ENCODE data around the gene EDC4.

The EDC4 gene

GRCh38 chr16:67872631-67873434 is at the start of gene EDC4:
TSS of gene EDC4 (plus strand) at chr16:67873052. CDS start at chr16:67873262, 210 bp downstream.
- TF ChIP-seq, protein P1, sequence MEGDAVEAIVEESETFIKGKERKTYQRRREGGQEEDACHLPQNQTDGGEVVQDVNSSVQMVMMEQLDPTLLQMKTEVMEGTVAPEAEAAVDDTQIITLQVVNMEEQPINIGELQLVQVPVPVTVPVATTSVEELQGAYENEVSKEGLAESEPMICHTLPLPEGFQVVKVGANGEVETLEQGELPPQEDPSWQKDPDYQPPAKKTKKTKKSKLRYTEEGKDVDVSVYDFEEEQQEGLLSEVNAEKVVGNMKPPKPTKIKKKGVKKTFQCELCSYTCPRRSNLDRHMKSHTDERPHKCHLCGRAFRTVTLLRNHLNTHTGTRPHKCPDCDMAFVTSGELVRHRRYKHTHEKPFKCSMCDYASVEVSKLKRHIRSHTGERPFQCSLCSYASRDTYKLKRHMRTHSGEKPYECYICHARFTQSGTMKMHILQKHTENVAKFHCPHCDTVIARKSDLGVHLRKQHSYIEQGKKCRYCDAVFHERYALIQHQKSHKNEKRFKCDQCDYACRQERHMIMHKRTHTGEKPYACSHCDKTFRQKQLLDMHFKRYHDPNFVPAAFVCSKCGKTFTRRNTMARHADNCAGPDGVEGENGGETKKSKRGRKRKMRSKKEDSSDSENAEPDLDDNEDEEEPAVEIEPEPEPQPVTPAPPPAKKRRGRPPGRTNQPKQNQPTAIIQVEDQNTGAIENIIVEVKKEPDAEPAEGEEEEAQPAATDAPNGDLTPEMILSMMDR (conservative IDR thresholded peaks at IDR 0.05; ENCODE audit: low read depth, low read length): no peak

GRCh38 chr16:67825119-67825518 is 47.7 kb upstream of the EDC4 start:
- TF ChIP-seq, protein P1 (conservative IDR thresholded peaks at IDR 0.05; ENCODE audit: low read depth, low read length): no peak
- H3K4me3 ChIP-seq (ENCODE audit: low read length): no peak overlapping the region
- DNase-seq (ENCODE audit: low read depth): no peak

More at GRCh38 chr16:67872631-67873434, at the start of gene EDC4:
- no peak for DNase-seq (ENCODE audit: low read depth)
- peak within 1 kb of the TSS; percentile 92 for H3K4me3 ChIP-seq (ENCODE audit: low read length)

GRCh38 chr16:67825906-67826305 is 46.9 kb upstream of the EDC4 start:
- DNase-seq (ENCODE audit: low read depth): no peak
- TF ChIP-seq, protein P1 (conservative IDR thresholded peaks at IDR 0.05; ENCODE audit: low read depth, low read length): no peak
- no peak overlapping the region for H3K4me3 ChIP-seq (ENCODE audit: low read length)

- DNase-seq (ENCODE audit: low read depth): no peak
- TF ChIP-seq, protein P1 (conservative IDR thresholded peaks at IDR 0.05; ENCODE audit: low read depth, low read length): no peak
- no peak overlapping the region for H3K4me3 ChIP-seq (ENCODE audit: low read length)
These were observed 44.2 kb upstream of the EDC4 start for GRCh38 chr16:67828651-67829050.

DNA sequence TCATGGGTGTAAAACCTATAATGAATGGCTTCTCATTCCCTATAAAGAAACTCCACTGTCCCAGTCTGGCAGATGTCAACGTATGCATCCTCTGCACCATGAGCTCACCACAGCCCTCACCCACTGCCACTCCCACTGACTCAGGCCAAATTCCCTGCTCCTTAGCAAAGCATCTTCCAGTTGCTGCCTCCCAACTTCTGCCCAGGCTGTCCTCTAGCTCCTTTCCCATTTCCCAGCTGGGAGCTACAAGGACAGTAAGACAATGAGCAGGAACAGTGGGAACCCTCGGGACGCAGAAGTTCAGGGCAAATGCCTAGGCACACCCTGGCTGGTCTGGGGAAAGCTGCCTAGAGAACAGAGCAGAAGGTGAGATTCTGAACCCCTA is 39.8 kb upstream of the EDC4 start:
- DNase-seq (ENCODE audit: low read depth): no peak
- H3K4me3 ChIP-seq (ENCODE audit: low read length): peak overlapping the region; percentile 75
- TF ChIP-seq, protein P1 (conservative IDR thresholded peaks at IDR 0.05; ENCODE audit: low read depth, low read length): no peak

DNA sequence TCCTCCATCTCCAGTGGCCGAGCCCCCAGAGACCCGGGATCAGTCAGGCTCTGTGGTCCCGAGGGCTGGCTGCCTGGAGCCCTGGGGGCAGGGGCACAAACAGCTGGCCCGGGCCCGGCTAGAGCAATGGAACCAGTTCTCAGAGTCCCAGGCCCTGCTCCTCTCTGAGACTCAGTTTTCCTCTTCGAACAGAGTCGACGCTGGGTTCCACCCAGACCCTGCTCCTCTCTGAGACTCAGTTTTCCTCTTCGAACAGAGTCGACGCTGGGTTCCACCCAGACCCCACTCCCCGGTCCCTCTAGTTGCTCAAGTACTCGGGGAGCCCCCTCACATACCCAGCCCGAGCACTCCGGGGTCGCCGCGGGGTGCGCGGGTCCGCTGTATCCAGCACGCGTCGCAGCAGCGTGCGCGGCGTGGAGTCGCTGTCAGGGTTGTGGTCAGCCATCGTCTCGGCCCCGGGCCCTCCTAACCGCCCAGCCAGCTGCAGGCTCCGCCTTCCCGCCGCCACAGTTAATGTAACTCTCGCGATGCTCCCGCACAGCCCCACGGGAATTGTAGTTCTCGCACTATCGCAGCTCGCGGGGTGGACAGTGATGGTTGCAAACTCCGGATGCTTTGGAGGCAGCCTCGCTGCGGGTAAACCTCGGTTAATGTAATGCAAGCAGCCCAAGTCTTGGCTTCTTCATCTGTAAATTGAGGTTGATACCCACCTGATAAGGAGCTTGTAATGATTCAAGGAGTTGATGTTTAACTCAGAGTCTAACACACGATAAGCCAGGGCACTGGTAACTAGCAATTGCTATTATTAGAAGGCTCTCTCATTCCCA is 39.2 kb upstream of the EDC4 start:
- TF ChIP-seq, protein P1 (conservative IDR thresholded peaks at IDR 0.05; ENCODE audit: low read depth, low read length): no peak

More for the DNA sequence above, 39.2 kb upstream of the EDC4 start:
- H3K4me3 ChIP-seq (ENCODE audit: low read length): peak overlapping the region; percentile 75
- no peak for DNase-seq (ENCODE audit: low read depth)

Data from retinal pigment epithelial cell (primary cell).